IMR-90 (cell line): ENCODE results near the gene LUC7L2.

Experiments
- BHLHE40 ChIP-seq: fragments of 150-350 bp; IDR thresholded peaks from 2 replicates; pipeline ENCODE4 v1.6.1; 2016; ENCODE audit warnings: mild to moderate bottlenecking, low read depth, low read length
- CEBPB ChIP-seq: IDR thresholded peaks from 2 replicates; pipeline ENCODE4 v1.6.1; 2012; ENCODE audit warnings: low read depth, low read length, improper control_type of control experiment
- CHD1 ChIP-seq: IDR thresholded peaks from 2 replicates; pipeline ENCODE4 v1.6.1; 2012; ENCODE audit warnings: low read depth, low read length, improper control_type of control experiment
- CTCF ChIP-seq: conservative IDR thresholded peaks from 2 replicates; pipeline ENCODE4 v1.5.1; 2012; ENCODE audit warnings: mild to moderate bottlenecking, low read depth, low read length, improper control_type of control experiment
- ELK1 ChIP-seq: fragments of 150-350 bp; IDR thresholded peaks from 2 replicates; pipeline ENCODE4 v1.6.1; 2016; ENCODE audit warnings: low read depth, mild to moderate bottlenecking, low read length, moderate library complexity, borderline replicate concordance
- FOS ChIP-seq: fragments of 150-350 bp; IDR thresholded peaks from 2 replicates; pipeline ENCODE4 v1.6.1; 2016; ENCODE audit warnings: low read depth, low read length
- MAFK ChIP-seq: IDR thresholded peaks from 2 replicates; pipeline ENCODE4 v1.6.1; 2012; ENCODE audit warnings: low read depth, low read length, improper control_type of control experiment
- MXI1 ChIP-seq: IDR thresholded peaks from 2 replicates; pipeline ENCODE4 v1.6.1; 2012; ENCODE audit warnings: low read depth, mild to moderate bottlenecking, low read length, moderate library complexity, borderline replicate concordance
- NFE2L2 ChIP-seq: fragments of 150-350 bp; IDR thresholded peaks from 2 replicates; pipeline ENCODE4 v1.6.1; 2016; ENCODE audit warnings: low read depth, mild to moderate bottlenecking, low read length
- POLR2A ChIP-seq: IDR thresholded peaks from 2 replicates; pipeline ENCODE4 v1.6.1; 2012; ENCODE audit warnings: mild to moderate bottlenecking, low read depth, low read length
- RAD21 ChIP-seq: IDR thresholded peaks from 2 replicates; pipeline ENCODE4 v1.6.1; 2012; ENCODE audit warnings: low read length, improper control_type of control experiment
- RFX5 ChIP-seq: IDR thresholded peaks from 2 replicates; pipeline ENCODE4 v1.8.0; 2012; ENCODE audit warnings: low read depth, mild to moderate bottlenecking, low read length, moderate library complexity
- USF2 ChIP-seq: fragments of 150-350 bp; IDR thresholded peaks from 2 replicates; pipeline ENCODE4 v1.6.1; 2017; ENCODE audit warnings: mild to moderate bottlenecking, antibody characterized with exemption, low read length, low read depth

GRCh38 chr7:139403601-139404000 is 43.9 kb downstream of the LUC7L2 start:
- no peak for TF ChIP-seq RAD21
- no peak for TF ChIP-seq POLR2A
- TF ChIP-seq CTCF, result no peak
- no peak for TF ChIP-seq ELK1
- TF ChIP-seq FOS, result no peak
- TF ChIP-seq CEBPB, result no peak
- TF ChIP-seq CHD1, result no peak
- TF ChIP-seq NFE2L2, result no peak
- TF ChIP-seq RFX5, result no peak
- no peak for TF ChIP-seq MAFK
- TF ChIP-seq USF2, result no peak
- TF ChIP-seq BHLHE40, result no peak
- no peak for TF ChIP-seq MXI1
